GM10266 (cell line): ENCODE results near the gene APC2.

Source experiments
- DNase-seq: peaks from one replicate; pipeline ENCODE4 v3.0.0; 2012; ENCODE audit errors: extremely low spot score
- CTCF ChIP-seq: IDR thresholded peaks from 2 replicates; pipeline ENCODE4 v1.5.1; 2012; ENCODE audit warnings: mild to moderate bottlenecking, low read depth; ENCODE audit not compliant: control insufficient read depth, insufficient read depth; ENCODE audit errors: missing control alignments

APC2 gene

GRCh38 chr19:1411255-1412191 is 38.4 kb upstream of the APC2 start:
- no peak for DNase-seq
- no peak for TF ChIP-seq CTCF

DNA sequence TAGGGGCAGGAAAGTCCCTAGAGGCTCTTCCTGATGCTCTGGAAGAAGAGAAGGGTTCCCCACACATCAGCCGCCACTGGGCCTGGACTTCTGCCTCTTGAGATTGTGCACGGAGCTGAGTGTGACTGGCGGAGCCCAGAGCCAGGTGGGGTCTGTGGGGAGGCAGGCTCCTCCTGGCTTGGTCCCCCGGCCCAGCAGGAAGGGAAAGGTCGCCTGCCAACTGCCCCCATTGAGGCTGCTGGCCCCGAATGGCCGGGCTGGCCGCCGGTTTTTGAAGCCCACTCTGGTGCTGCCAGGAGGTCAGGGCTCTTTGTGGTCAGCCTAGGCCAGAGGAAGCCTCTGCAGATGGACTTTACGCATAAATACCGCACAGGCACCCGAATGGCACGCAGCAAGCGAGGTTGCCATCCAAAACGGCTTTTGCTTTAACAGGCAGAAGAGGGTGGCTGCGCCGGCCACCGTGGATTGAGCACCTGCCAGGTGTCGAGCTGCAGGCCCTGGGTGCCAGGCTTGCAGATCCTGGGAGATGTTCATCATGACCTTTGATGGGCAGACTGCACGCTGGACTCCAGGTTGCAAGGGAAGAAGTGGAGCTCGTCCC is 37.5 kb upstream of the APC2 start:
- TF ChIP-seq CTCF: no peak
- no peak for DNase-seq

DNA sequence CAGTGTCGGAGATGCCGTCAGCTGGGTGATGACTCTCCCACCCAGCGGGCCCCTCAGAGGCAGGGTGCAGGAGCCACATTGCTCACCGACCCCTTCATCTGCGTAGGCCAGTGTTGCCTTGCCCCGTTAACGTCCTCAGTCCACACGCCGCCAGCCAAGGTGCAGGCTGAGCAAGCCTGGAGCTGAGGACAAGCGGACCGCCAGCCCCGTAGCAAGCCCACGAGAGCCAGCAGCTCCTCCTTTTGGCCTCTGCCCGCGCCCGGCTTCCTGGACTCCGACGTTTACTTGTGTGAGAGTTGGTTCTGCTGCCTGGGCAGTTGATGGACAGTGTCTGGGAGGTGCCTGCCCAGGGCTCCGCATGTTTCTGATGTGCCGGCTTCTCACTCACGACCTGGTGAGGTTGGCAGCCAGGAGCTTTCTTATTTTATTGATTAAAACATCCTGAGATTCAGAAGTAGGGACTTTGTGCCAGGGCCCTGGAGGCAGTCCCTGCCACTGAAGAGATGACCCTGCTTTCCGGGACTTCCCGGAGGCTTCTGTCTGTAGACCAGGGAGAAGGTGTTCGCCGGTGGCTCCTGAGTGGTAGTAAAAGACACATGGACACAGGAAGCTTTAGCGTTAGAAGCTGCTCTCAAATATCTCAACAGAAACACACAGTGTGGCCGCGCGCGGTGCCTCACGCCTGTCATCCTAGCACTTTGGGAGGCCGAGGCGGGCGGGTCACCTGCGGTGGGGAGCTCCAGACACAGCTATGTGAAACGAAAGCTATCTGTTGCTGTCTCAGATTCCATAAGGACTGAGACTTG is 36.7 kb upstream of the APC2 start:
- DNase-seq: no peak

DNA sequence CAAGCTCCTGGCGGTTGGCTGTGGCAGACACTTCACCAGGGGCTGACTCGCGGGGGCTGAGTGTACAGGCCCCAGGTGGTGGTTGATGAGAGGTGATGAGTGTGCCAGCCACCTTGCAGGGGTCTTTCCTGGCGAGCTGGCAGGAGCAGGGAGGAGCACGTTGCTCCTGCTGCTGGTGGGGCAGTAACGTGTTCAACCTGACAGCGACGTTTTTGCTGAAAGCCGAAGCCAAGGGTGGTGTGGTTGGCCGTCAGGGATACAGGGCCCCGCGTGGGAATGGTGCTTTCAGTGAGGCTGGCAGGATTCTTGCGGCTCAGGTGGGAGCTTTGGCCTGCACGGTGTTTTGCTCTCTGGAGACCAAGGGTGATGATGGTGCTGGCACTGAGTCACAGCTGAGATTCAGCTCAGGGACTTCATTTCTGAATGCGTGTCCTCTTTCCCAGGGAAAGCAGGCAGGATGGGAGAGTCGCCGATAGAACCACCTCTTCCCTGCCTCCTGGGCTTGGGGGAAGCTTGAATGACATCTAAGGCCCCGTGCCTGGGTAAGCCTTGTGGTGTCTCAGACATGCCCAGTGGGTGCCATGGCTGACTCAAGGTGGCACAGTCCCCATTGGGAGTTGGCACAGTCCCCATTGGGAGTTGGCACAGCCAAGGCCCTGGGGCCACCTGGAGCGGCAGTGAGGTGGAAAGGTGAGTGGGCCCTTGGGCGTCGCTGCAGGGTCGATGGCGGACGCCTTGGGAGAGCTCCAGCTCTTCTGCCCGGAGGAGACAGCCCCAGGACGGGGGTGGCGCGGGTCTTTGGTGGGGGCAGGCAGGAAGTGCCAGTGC is 33.7 kb upstream of the APC2 start:
- TF ChIP-seq CTCF: no peak
- DNase-seq: no peak

More for the DNA sequence above, 36.7 kb upstream of the APC2 start:
- no peak for TF ChIP-seq CTCF

DNA sequence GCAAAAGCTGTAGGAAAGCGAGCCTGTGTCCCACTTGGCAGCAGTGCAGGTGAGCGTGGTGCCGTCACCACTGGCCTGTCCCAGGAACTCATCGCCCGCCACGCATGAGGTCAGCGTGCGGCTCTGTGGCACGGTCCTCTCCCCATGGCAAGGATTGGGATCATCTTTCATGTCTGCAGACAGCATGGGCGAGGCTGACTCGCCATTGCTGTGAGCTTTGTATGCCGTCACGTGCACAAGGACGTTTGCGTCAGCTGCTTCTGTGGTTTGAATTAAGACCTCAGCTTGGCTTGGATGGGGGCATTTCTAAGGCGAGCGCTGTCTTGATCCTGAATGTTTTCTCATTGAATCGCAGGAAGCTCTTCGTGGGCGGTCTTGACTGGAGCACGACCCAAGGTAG is 32.8 kb upstream of the APC2 start:
- no peak for TF ChIP-seq CTCF
- DNase-seq: no peak

DNA sequence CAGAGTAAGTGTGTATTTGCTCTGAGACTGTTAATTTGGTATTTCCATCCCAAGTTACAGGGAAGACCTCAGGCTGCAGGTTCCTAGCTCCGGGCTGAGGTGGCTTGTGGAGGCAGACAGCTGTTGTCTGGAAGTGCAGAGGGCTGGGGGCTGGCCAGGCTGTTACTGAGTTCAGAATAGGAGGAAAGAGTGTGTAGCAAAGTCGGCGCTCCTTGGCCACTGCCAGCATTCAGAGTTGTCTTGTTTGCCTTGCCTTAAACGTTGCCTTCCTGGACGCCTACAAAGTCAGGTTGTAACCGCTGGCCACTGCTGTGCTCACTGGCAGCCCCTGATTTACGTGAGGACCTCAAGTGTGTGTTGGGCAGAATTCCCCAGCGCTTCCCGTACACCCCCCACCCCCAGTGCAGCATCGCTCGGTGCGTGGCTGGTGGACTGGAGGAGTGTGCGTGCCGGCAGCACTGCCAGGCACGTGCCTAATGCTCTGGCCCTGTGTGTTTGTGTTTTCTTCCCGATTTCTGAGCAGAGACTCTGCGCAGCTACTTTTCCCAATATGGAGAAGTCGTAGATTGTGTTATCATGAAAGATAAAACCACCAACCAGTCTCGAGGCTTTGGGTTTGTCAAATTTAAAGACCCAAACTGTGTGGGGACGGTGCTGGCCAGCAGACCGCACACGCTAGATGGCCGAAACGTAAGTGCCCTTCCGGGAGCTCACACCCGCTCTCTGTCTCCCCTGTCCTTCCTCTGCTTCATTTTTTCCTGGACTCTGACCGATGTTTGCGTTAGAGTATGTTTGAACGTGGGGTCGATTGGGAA is 32.0 kb upstream of the APC2 start:
- DNase-seq: no peak
- TF ChIP-seq CTCF: no peak
